C1 segment of cervical spinal cord (tissue), 14 donors: ENCODE measurements around the gene OR10A7.
"Not testable (repeated sequence)": the region's sequence is repeated elsewhere in the genome, so short reads cannot be mapped to it uniquely, and the experiment has no call there.

Experiments
- DNase-seq, 14 donors: peaks; one replicate each; lab custom pipeline; 2025; lab: John Stamatoyannopoulos, UW

The OR10A7 gene, protein sequence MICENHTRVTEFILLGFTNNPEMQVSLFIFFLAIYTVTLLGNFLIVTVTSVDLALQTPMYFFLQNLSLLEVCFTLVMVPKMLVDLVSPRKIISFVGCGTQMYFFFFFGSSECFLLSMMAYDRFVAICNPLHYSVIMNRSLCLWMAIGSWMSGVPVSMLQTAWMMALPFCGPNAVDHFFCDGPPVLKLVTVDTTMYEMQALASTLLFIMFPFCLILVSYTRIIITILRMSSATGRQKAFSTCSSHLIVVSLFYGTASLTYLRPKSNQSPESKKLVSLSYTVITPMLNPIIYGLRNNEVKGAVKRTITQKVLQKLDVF

DNA sequence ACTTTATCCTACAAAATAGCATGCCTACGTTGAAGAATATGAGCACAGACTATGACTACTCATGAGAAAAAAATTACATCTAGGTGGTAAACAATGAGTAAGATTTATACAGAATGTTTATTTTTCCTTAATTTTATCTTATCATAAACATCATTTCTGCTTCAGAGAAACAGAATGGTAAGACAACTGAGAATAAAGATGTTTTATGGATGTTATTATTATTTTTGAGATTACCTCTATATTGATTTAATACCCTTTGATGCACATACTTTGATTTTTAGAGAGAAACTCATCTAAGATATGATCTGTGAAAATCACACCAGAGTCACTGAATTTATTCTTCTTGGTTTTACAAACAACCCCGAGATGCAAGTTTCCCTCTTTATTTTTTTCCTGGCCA is at the start of gene OR10A7:
Gene OR10A7, plus strand, starts transcription at position 301 of the 400 bp plus-strand sequence. Its CDS starts 0 bp downstream, at position 301.
- DNase-seq: no peak

DNA sequence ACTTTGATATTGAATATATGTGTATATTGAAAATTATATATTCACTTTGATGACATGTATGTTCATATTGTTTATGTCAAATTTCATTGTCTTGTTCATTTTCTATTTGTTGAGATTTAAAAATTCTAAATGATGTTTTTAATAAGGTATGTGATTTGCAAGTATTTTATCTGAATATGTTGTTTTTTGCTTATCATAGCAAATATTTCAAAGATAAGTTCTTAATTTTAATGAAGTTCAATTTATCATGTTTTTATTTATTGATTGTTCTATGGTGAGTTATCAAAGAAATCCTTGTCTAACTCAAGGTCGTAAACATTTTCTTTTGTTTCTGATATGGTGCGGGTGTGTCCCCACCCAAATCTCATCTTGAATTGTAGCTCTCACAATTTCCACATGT is 49.4 kb upstream of the OR10A7 start:
- no peak for DNase-seq

DNA sequence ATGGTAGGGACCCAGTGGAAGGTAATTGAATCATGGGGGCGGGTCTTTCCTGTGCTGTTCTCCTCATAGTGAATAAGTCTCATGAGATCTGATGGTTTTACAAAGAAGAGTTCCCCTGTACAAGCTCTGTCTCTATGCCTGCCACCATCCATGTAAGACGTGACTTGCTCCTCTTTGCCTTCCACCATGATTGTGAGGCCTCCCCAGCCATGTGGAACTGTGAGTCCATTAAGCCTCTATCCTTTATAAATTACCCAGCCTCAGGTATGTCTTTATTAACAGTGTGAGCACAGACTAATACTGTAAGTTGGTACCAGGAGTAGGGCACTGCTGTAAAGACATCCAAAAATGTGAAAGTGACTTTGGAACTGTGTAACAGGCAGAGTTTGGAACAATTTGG is 49.0 kb upstream of the OR10A7 start:
- not testable (repeated sequence) for DNase-seq

DNA sequence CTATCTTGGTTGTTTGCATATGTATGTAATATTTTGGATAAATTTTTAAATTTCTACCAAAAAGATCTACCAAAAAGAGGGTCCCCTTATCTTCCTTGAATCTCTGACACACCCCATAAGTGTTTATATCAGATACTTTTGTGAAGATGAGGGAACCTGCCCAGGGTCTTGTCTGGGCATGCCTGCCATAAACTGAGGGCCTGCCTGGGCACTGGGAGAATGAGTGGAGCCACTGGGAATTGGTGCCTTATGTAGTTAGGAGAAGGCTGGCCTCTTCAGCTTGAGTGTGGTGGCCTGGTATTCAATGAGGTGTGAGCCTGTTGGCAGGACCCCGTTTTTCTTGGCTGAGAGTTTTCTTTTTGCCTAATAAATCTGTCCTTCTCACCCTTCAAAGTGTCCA is 48.1 kb upstream of the OR10A7 start:
- no peak for DNase-seq

DNA sequence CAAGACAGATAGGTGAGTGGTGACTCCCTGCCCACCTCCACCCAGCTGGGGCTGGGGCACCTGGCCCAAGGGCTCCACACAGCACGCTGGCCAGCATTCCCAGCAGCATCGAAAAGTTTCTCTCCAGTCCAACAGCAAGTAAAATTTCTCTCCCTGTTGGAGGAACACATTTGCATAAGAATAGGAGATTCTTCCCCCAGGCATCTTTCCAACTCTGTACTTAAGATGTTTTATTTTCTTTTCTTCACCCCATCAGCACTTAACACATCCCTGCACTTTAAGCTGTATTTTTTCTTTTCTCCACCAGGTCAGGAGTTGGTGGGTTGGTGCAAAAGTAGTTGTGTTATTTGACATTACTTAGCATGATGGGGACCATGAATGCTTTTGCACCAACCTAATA is 47.4 kb upstream of the OR10A7 start:
- no peak for DNase-seq

DNA sequence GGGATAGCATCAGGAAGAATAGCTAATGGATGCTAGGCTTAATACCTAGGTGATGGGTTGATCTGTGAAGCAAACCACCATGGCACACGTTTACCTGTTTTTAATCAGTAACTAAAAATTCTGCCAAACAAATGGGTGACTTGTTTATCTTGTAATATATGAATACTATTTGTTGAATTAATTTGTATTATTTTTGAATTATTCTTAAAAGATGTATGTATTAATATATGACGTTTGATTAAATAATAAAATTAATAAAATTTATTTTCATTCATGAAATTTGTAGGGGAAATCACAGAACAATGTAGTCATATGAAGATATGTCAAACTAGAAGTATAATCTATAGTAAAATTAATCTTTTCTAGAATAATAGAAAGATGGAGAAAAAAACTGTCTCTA is 32.3 kb upstream of the OR10A7 start:
- DNase-seq: no peak

DNA sequence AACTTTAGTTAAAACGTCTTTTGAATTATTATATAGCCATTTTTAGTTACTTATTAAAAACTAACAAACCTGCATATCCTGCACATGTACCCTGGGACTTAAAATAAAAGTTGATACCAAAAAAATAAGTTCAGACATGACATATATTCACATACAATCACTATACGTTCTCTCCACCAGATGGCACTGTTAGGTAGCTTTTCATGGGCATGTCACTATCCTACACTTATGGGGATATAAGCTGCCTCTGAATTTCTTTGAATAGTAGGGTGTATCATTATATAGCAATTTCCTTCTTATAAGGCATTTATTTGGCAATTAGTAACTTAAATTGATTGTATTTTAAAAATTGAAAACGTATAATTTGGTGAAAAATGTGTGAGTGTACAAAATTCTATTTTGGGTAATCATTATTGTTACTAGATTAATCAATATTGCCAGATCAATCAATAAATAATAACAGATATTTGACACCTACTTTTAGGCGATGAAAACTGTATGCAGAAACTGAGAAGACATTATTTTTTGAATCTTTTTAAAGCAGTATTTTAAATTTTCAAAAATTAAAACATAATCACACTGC is 31.8 kb upstream of the OR10A7 start:
- DNase-seq: peak in 2 of 14 donors; percentile 0 to 26

DNA sequence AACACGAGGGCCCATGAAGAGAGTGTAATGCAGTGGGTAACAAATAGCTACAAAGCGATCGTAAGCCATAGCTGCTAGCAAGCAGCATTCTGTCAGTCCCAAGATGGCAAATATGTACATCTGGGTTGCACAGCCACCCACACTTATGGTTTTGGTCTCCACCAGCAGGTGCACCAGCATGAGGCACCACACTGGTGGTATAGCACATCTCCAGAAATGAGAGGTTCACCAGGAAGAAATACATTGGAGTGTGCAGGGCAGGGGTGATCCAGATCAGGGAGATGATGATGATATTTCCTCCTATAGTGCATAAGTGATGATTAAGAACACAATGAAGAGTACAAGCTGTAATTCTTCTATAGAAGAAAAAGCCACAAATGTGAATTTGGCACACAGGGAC is 26.4 kb upstream of the OR10A7 start:
- DNase-seq: no peak

DNA sequence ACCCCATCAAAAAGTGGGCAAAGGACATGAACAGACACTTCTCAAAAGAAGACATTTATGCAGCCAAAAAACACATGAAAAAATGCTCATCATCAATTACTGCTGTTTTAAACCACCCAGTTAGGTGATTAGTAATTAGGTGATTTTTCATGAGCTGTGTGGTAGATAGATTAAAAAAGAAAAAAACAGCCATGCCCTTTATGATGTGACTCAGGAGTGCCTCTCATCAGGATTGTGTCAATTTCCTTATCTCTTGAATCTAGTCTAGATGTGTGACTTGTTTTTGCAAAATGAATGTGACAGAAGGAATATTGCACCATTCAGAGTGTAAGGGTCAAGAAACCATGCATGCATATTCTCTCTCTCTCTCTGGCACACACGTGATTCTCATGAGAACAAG is 5.7 kb downstream of the OR10A7 start:
- DNase-seq: no peak

DNA sequence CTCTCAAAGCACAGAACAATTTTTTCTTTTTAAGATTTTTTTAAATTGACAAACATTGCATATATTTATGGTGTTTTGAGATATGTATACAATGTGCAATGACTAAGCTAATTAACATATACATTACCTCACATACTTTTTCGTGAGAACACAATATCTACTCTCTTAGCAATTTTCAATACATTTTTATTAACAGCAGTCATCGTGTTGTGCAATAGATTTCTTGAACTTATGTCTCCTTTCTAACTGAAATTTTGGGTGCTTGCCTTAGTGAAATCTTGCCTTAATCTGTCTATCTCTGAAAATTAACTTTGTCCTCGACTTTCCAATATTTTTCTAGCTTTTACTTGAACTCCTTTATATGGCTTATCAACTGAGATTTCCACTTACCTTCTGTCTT is 6.8 kb downstream of the OR10A7 start:
- DNase-seq: no peak

DNA sequence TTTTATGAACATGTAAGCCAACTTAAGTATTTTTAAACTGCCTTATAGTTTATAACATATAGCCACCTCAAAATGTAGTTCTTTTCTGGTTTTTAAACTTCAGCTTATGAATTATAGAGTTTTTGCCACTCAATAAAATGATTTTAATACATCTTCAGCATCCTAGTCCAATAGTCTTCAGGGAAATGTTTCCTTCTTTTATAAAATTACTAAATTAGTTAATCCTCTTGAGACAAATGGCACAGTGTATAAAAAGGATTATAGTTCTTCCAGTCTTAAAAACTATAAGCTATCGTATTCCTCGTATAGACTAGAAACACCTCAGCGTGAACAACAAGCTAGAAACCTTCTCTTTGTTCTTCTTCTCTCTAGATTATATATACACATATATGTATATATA is 23.5 kb downstream of the OR10A7 start, which contains the start of gene OR6C74:
Gene OR6C74, plus strand, starts transcription at position 301 of the 400 bp plus-strand sequence. CDS start 2,679 bp downstream, outside the sequence.
- no peak for DNase-seq

DNA sequence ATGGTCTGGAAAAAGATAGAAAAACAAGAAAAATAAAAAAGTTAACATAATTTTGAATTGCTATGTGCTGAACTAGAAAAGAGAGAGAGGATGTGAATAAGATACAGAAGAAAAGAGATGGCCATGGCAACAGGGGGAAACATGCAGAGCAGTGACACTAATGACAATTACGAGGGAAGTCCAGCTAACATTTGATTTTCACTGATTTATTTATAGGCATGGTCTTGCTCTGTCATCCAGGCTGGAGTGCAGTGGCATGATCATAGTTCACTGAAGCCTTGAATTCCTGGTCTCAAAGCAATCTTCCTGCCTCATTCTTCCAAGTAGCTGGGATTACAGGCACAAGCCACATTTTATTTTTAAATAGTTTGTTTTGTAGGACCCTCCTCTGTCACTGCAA is 25.3 kb downstream of the OR10A7 start:
- no peak for DNase-seq

DNA sequence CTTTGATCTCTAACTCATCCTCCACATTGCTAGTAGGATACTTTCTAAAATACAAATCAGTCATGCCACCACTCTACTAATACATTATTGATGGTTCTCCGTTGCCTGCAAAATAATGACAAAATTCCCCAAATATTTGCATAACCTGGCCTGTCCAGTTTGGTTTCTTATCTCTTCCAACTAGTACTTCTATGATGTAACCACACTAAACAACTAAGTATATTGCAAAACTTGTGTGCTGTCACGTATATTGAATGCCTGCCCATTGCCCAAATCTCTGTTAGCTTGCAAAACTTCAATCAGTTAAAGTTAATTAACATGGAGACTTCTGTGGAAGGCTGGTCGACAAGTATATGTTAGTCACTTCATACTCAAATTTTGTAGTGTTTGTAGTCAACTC is 30.1 kb downstream of the OR10A7 start:
- DNase-seq: no peak

DNA sequence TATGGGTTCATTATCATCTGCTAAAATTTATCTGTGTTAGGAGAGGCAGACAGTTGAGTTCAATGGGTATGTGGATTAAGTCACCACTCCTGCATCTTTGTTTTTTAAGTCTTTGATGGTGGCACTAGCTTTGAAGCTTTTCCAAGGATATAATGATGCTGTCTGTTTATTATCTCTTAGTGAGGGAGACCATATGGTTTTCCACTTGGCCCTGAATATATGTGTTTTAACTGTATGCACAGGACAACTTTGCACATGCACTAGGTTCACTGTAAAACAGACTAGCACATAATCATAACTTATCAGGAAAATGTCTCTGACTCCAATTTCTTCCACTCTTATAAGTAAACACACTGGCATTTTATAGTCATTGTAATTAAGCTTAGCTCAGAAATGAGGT is 32.5 kb downstream of the OR10A7 start:
- DNase-seq: no peak

DNA sequence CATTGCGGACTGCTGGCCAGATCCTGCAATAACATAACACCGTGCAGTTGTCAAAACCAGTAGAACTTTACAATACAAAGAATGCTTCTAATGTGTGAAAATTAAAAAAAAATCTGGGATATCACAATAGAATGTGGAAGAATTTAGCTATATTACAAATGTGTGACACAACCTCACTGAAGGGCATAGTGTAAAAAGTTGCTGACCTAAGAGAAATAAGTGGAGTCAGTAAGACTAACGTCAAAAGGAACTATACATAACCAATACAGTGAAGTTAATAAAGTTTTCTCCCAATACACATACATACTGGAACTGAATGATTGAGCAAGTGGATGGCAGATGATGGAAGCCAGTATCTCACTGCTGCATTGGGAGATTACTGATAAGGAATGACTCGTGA is 36.0 kb downstream of the OR10A7 start:
- DNase-seq: no peak

DNA sequence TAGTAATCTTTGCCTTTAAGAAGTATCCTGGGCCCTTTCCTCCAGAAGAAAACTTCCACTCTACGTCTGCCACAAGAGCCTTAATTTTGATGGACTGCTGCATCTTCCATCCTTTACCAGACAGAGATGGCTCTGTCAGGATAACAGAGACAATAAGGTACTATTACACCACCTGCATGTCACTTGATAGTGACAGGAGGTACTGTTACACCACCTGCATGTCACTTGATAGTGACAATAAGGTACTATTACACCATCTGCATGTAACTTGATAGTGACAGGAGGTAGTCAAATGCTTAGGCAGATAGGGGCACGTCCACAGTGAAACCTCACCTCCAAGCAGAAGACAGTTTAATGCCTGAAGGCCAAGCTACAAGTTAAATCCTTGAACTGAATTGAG is 37.5 kb downstream of the OR10A7 start:
- DNase-seq: no peak
